Measurements from ENCODE around the gene MYOM3.
"Not testable (repeated sequence)": the region's sequence is repeated elsewhere in the genome, so short reads cannot be mapped to it uniquely, and the experiment has no call there.

MYOM3 gene

DNA sequence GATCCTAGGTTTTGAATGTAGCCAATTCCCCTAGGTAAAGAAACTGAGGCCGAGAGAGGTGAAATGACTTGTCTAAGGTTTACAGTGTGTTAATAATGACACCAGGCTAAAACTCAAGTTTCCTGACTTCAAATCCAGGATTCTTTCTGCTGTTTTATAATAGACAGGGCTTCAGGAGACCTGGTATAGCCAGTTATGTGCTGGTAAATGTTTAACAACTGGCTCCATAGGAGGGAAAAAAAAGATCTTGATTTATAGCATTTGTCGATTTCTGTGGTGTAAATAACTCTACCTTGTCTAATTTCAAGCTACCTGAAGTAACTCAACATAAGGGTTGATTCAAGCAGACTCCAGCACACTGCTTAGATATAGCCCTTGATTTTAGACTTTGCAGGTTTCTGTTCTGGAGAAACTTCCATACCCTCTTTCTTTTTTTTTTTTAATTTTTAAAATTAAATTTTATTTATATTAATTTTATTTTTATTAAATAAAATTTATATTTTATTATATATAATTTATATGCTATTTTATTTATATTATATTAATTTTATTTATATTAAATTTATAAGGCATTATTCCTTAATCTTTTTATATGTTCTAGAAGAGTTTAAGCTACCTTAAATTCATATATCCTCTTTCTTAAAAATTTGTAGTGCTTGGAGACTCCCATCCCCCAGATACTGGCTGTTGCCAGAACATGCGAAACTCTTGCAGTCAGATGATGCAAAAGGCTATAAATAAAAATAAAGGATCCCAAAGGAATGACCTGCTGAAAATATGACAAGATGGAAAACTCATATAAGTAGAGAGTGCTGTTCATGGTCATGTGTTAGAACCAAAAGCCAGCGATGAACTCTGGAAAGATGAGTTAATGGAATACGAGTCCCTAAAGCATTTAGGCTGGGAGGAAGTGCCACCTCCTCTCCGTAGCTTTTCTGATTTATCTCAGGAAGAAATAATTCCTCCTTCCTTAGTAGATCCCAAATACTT, 96.4 kb downstream of the MYOM3 start:
- no peak overlapping the region for H3K4me3 ChIP-seq (ENCODE audit: low read depth, low read length)
- TF ChIP-seq CTCF (IDR thresholded peaks at IDR 0.05; ENCODE audit: low read depth, low read length, missing control alignments) = no peak
- no peak for DNase-seq (ENCODE audit: low read depth)

GRCh38 chr1:24012878-24013277, 99.1 kb downstream of the MYOM3 start:
- DNase-seq (ENCODE audit: low read depth); H3K4me3 ChIP-seq (ENCODE audit: low read depth, low read length): not testable (repeated sequence)

DNA sequence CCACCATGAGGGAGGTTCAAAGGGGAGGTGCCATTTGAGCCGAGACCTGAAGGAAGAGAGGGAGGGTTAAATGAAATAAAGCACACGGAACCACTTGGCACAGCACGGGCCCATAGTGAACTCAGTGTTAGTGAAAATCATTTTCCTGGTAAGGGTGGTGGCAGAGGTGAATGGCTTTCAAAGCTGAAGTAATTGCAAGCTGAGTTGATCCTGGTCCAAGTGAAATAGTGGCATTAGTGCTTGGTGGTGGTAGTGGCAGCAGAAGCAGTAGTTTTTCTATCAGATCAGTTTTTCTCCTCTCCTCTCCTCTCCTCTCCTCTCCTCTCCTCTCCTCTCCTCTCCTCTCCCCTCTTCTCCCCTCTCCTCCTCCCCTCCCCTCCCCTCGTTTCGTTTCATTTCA, 101.3 kb downstream of the MYOM3 start:
- H3K4me3 ChIP-seq (ENCODE audit: low read depth, low read length) = no peak overlapping the region
- TF ChIP-seq CTCF (IDR thresholded peaks at IDR 0.05; ENCODE audit: low read depth, low read length, missing control alignments) = no peak
- DNase-seq (ENCODE audit: low read depth) = no peak

DNA sequence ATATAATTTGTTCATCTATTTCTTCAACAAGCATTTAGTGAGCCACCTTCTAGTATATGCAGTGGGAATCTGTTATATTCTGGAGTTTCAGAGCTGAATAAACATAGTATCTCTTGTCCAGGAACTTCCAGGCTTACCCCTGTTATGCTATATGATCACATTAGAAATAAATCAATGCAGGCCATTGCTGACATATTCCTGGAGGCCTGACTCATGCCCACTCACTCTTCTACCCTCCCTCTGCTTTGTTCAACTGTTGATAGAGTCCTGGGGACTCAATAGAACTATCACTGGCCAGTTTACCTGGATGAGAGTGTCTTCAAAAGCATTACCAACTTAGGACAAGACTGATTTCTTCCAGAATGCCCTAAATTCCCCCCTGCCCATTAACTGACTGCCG, 102.5 kb downstream of the MYOM3 start:
- no peak overlapping the region for H3K4me3 ChIP-seq (ENCODE audit: low read depth, low read length)
- no peak for DNase-seq (ENCODE audit: low read depth)
- TF ChIP-seq CTCF (IDR thresholded peaks at IDR 0.05; ENCODE audit: low read depth, low read length, missing control alignments) = no peak

- DNase-seq (ENCODE audit: low read depth); H3K4me3 ChIP-seq (ENCODE audit: low read depth, low read length): not testable (repeated sequence)
Observed at GRCh38 chr1:24008574-24009184, 103.3 kb downstream of the MYOM3 start.

DNA sequence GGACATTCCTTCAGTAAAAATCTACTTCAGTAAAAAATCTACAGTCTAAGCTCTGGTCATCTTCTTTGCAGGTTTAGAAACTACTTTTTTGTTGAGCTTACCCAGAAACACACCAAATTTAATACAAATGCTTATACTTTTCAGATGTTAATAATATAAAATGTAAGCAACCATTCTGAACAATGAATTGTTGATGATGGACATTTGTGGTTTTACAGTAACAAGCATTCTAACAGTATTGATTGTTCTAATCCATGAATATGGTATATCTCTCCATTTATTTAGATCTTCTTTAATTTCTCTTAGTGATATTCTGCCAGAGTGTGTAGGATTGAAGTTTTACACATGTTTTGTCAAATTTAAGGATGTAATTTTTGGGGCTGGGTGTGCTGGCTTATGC, 104.9 kb downstream of the MYOM3 start:
- DNase-seq (ENCODE audit: low read depth) = no peak
- TF ChIP-seq CTCF (IDR thresholded peaks at IDR 0.05; ENCODE audit: low read depth, low read length, missing control alignments) = no peak
- no peak overlapping the region for H3K4me3 ChIP-seq (ENCODE audit: low read depth, low read length)
